Effector memory CD8-positive, alpha-beta T cell (primary cell): ENCODE data around the gene GBE1.

Source experiments
- ATAC-seq: fragments of 150-1000 bp; cut with Tn5 transposase; replicated peaks from 2 replicates; pipeline ENCODE4 v1.10.0; 2021; ENCODE audit warnings: mild to moderate bottlenecking, moderate library complexity
- DNase-seq, 3 experiments: peaks; one replicate each; pipeline ENCODE4 v3.0.0; 2021
- H3K27ac Mint-ChIP-seq, 2 donors: one replicate each; pipeline ENCODE4 v1.8.0; 2022; ENCODE audit warnings: mild to moderate bottlenecking in 2 of 2, mixed read lengths in 2 of 2, moderate library complexity in 2 of 2
- H3K27me3 Mint-ChIP-seq, 2 donors: one replicate each; pipeline ENCODE4 v1.8.0; 2022; ENCODE audit warnings: mixed read lengths in 2 of 2
- H3K36me3 Mint-ChIP-seq: one replicate; pipeline ENCODE4 v1.8.0; 2022; ENCODE audit warnings: mild to moderate bottlenecking, moderate library complexity, mixed read lengths; ENCODE audit not compliant: insufficient read depth
- H3K4me1 Mint-ChIP-seq, 2 donors: one replicate each; pipeline ENCODE4 v1.8.0; 2022; ENCODE audit warnings: low read depth in 2 of 2, mixed read lengths in 2 of 2
- H3K4me3 Mint-ChIP-seq, 2 donors: one replicate each; pipeline ENCODE4 v1.8.0; 2022; ENCODE audit warnings: mild to moderate bottlenecking in 2 of 2, mixed read lengths in 2 of 2, moderate library complexity in 2 of 2
- H3K9me3 Mint-ChIP-seq, 2 donors: one replicate each; pipeline ENCODE4 v1.8.0; 2022; ENCODE audit warnings: mixed read lengths in 2 of 2

GBE1 gene

GRCh38 chr3:81470524-81471278, 290.7 kb downstream of the GBE1 start:
- Mint-ChIP-seq H3K9me3 (no peaks in the 10 kb centered on the region), H3K27me3 (no peaks in the 10 kb centered on the region), H3K4me3 (no peak overlapping the region), H3K27ac (no peak overlapping the region), H3K36me3 (no peaks in the 10 kb centered on the region), H3K4me1 (no peaks in the 10 kb centered on the region)
- no peak for DNase-seq
- no peak for ATAC-seq

GRCh38 chr3:81468391-81468790, 293.1 kb downstream of the GBE1 start:
- Mint-ChIP-seq H3K36me3 (no peaks in the 10 kb centered on the region), H3K4me3 (no peak overlapping the region), H3K4me1 (no peaks in the 10 kb centered on the region), H3K27me3 (no peaks in the 10 kb centered on the region), H3K27ac (no peak overlapping the region), H3K9me3 (no peaks in the 10 kb centered on the region)
- no peak for ATAC-seq
- DNase-seq: no peak

- no peaks in the 10 kb centered on the region for H3K9me3 Mint-ChIP-seq
- H3K27me3 Mint-ChIP-seq: no peaks in the 10 kb centered on the region
- H3K27ac Mint-ChIP-seq: no peak overlapping the region
- ATAC-seq: no peak
- no peak for DNase-seq
- no peaks in the 10 kb centered on the region for H3K36me3 Mint-ChIP-seq
- no peaks in the 10 kb centered on the region for H3K4me1 Mint-ChIP-seq
- H3K4me3 Mint-ChIP-seq: no peak overlapping the region
These were observed 295.3 kb downstream of the GBE1 start for GRCh38 chr3:81466201-81466560.

GRCh38 chr3:81465510-81466200, 295.8 kb downstream of the GBE1 start:
- Mint-ChIP-seq H3K4me3 (no peak overlapping the region), H3K36me3 (no peaks in the 10 kb centered on the region), H3K27me3 (no peaks in the 10 kb centered on the region), H3K27ac (no peak overlapping the region), H3K9me3 (no peaks in the 10 kb centered on the region), H3K4me1 (no peaks in the 10 kb centered on the region)
- ATAC-seq (no peak), DNase-seq (no peak)

GRCh38 chr3:81463781-81464180, 297.7 kb downstream of the GBE1 start:
- no peaks in the 10 kb centered on the region for H3K27me3 Mint-ChIP-seq
- ATAC-seq (no peak), DNase-seq (no peak)
- no peak overlapping the region for H3K27ac Mint-ChIP-seq
- H3K4me1 Mint-ChIP-seq: no peaks in the 10 kb centered on the region
- H3K36me3 Mint-ChIP-seq: no peaks in the 10 kb centered on the region
- no peak overlapping the region for H3K4me3 Mint-ChIP-seq
- H3K9me3 Mint-ChIP-seq: no peaks in the 10 kb centered on the region

GRCh38 chr3:81462921-81463320, 298.5 kb downstream of the GBE1 start:
- Mint-ChIP-seq H3K27ac (no peak overlapping the region), H3K27me3 (no peaks in the 10 kb centered on the region), H3K4me3 (no peak overlapping the region), H3K36me3 (no peaks in the 10 kb centered on the region), H3K4me1 (no peaks in the 10 kb centered on the region), H3K9me3 (no peaks in the 10 kb centered on the region)
- DNase-seq (no peak), ATAC-seq (no peak)

GRCh38 chr3:81459733-81460132, 301.7 kb downstream of the GBE1 start:
- H3K27ac Mint-ChIP-seq: no peak overlapping the region

GRCh38 chr3:81452418-81452817, 309.0 kb downstream of the GBE1 start:
- ATAC-seq (no peak), DNase-seq (no peak)
- peaks cover 0 to 3% of the 10 kb centered on the region in 2 donors for H3K9me3 Mint-ChIP-seq
- no peaks in the 10 kb centered on the region for H3K27me3 Mint-ChIP-seq
- no peak overlapping the region for H3K27ac Mint-ChIP-seq
- no peaks in the 10 kb centered on the region for H3K4me1 Mint-ChIP-seq
- peaks cover 3% of the 10 kb centered on the region for H3K36me3 Mint-ChIP-seq
- no peak overlapping the region for H3K4me3 Mint-ChIP-seq

More at GRCh38 chr3:81459733-81460132, 301.7 kb downstream of the GBE1 start:
- ATAC-seq (no peak), DNase-seq (no peak)
- no peaks in the 10 kb centered on the region for H3K27me3 Mint-ChIP-seq
- H3K4me1 Mint-ChIP-seq: no peaks in the 10 kb centered on the region
- H3K4me3 Mint-ChIP-seq: no peak overlapping the region
- H3K36me3 Mint-ChIP-seq: no peaks in the 10 kb centered on the region
- H3K9me3 Mint-ChIP-seq: peaks cover 0 to 3% of the 10 kb centered on the region in 2 donors

- Mint-ChIP-seq H3K4me3 (no peak overlapping the region), H3K27me3 (no peaks in the 10 kb centered on the region)
These were observed 309.8 kb downstream of the GBE1 start for GRCh38 chr3:81451611-81452010.

GRCh38 chr3:81451140-81451539, 310.3 kb downstream of the GBE1 start:
- no peak overlapping the region for H3K27ac Mint-ChIP-seq
- H3K4me1 Mint-ChIP-seq: no peaks in the 10 kb centered on the region
- ATAC-seq: no peak
- peaks cover 3% of the 10 kb centered on the region for H3K36me3 Mint-ChIP-seq
- no peak overlapping the region for H3K4me3 Mint-ChIP-seq
- no peaks in the 10 kb centered on the region for H3K27me3 Mint-ChIP-seq
- peaks cover 0 to 2% of the 10 kb centered on the region in 2 donors for H3K9me3 Mint-ChIP-seq
- no peak for DNase-seq

More at GRCh38 chr3:81451611-81452010, 309.8 kb downstream of the GBE1 start:
- H3K36me3 Mint-ChIP-seq: peaks cover 3% of the 10 kb centered on the region
- ATAC-seq: no peak
- H3K4me1 Mint-ChIP-seq: no peaks in the 10 kb centered on the region
- H3K27ac Mint-ChIP-seq: no peak overlapping the region
- no peak for DNase-seq
- peaks cover 0 to 3% of the 10 kb centered on the region in 2 donors for H3K9me3 Mint-ChIP-seq

- Mint-ChIP-seq H3K9me3 (no peaks in the 10 kb centered on the region), H3K36me3 (no peaks in the 10 kb centered on the region), H3K27ac (no peak overlapping the region), H3K4me1 (no peaks in the 10 kb centered on the region), H3K27me3 (no peaks in the 10 kb centered on the region), H3K4me3 (no peak overlapping the region)
- DNase-seq (no peak), ATAC-seq (no peak)
These were observed 314.6 kb downstream of the GBE1 start for GRCh38 chr3:81446806-81447205.

GRCh38 chr3:81445712-81446111, 315.7 kb downstream of the GBE1 start:
- Mint-ChIP-seq H3K27ac (no peak overlapping the region), H3K4me1 (no peaks in the 10 kb centered on the region), H3K36me3 (no peaks in the 10 kb centered on the region), H3K9me3 (peaks cover 0 to 3% of the 10 kb centered on the region in 2 donors), H3K4me3 (no peak overlapping the region), H3K27me3 (no peaks in the 10 kb centered on the region)
- ATAC-seq (no peak), DNase-seq (no peak)

- Mint-ChIP-seq H3K9me3 (peaks cover 0 to 6% of the 10 kb centered on the region in 2 donors), H3K27ac (no peak overlapping the region), H3K4me1 (no peaks in the 10 kb centered on the region), H3K4me3 (no peak overlapping the region), H3K36me3 (no peaks in the 10 kb centered on the region), H3K27me3 (no peaks in the 10 kb centered on the region)
- ATAC-seq (no peak), DNase-seq (no peak)
These were observed 316.5 kb downstream of the GBE1 start for GRCh38 chr3:81444817-81445460.

GRCh38 chr3:81443958-81444357, 317.5 kb downstream of the GBE1 start:
- Mint-ChIP-seq H3K27me3 (no peaks in the 10 kb centered on the region), H3K9me3 (peaks cover 0 to 6% of the 10 kb centered on the region in 2 donors), H3K4me3 (no peak overlapping the region), H3K36me3 (no peaks in the 10 kb centered on the region), H3K4me1 (no peaks in the 10 kb centered on the region), H3K27ac (no peak overlapping the region)
- ATAC-seq: no peak
- no peak for DNase-seq
